Omental fat pad (tissue), 4 donors: ENCODE data around the gene C10orf88. TPM values are rescaled to one million over a fixed set of nuclear protein-coding genes. Genes with fewer than 3 reads are reported as not detected.

Source experiments
- ATAC-seq: fragments of 150-250 bp; one replicate; pipeline ENCODE4 v1.9.1; 2016; ENCODE audit warnings: mild to moderate bottlenecking, moderate library complexity; ENCODE audit not compliant: low FRiP score
- DNase-seq: peaks from one replicate; pipeline ENCODE4 v3.0.0-alpha.2; 2019; ENCODE audit warnings: low spot score
- total RNA-seq, 4 donors: library from RNA; depleted of rRNA; stranded (reverse); fragments of >200 nt; gene quantifications; one replicate each; pipeline ENCODE4 v1.1.0, GENCODE V29; 2016
- TF ChIP-seq, protein P1 (sequence below), 3 donors: fragments of 450-650 bp; IDR thresholded peaks; one replicate each; pipeline ENCODE4 v1.5.1; 2016 to 2017; ENCODE audit warnings: antibody characterized with exemption in 3 of 3, mild to moderate bottlenecking in 3 of 3, moderate library complexity in 2 of 3

The C10orf88 gene
- total RNA-seq, 4 donors from 2014 or later: 3.8 to 16.7 (median 5.2) TPM

DNA sequence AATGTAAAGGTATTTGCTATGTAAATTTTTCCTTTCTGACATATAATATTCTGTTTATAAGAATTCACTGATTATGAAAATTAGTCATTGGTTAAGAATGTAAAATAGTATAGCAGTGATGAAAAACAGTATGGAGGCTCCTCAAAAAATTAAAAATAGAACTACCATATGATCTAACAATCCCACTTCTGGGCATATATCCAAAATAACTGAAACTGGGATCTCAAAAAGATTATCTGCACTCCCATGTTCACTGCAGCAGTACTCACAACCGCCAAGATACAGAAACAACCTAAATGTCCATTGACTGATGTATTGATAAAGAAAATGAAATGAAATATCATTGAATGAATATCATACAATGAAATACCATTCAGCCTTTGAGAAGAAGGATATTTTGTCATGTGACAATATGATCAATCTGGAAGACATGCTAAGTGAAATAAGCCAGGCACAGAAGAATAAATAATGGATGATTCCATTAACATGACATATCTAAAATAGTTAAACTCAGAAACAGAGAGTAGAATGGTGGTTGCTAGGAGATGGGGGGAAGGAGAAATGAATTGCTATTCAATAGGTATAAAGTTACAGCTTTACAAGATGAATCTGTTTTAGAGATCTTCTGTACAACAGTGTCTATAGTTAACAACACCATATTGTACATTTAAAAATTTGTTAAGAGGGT lies 14.0 kb downstream of the C10orf88 start:
- DNase-seq: no peak
- ATAC-seq: no peak
- TF ChIP-seq, protein P1, sequence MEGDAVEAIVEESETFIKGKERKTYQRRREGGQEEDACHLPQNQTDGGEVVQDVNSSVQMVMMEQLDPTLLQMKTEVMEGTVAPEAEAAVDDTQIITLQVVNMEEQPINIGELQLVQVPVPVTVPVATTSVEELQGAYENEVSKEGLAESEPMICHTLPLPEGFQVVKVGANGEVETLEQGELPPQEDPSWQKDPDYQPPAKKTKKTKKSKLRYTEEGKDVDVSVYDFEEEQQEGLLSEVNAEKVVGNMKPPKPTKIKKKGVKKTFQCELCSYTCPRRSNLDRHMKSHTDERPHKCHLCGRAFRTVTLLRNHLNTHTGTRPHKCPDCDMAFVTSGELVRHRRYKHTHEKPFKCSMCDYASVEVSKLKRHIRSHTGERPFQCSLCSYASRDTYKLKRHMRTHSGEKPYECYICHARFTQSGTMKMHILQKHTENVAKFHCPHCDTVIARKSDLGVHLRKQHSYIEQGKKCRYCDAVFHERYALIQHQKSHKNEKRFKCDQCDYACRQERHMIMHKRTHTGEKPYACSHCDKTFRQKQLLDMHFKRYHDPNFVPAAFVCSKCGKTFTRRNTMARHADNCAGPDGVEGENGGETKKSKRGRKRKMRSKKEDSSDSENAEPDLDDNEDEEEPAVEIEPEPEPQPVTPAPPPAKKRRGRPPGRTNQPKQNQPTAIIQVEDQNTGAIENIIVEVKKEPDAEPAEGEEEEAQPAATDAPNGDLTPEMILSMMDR (IDR thresholded peaks at IDR 0.05): no peak

DNA sequence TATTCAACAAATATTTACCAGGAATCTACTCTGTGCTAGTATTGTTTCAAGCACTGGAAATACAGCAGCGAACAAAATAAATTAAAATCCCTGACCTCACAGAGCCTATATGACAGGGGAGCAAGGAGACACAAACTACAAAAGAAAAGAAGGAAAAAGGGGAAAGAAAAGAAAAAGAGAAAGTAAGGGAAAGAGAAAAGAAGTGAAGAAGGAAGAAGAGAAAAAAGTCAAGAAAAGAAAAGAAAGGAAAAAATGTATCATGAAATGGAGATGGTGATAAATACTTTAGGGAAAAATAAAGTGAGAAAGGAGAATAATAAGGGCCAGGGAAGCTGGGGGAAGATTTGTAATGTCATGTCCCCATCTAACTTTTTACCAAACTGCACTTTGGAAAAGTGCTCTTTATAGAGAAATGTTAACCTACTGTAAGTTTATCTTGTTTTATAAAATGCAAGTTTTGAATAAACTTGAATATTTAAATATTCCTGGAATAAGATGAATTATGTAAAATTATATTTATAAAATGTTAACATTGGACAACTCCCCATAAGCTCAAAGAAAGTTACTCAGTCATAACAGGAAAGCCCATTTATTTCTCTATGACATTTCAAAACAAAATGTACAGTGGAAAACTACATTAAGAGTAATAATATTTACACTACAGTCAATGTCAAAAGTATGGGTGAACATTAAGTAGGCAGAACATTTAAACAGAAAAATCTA lies 14.7 kb downstream of the C10orf88 start:
- no peak for ATAC-seq
- DNase-seq: no peak
- TF ChIP-seq, protein P1 (IDR thresholded peaks at IDR 0.05): no peak

DNA sequence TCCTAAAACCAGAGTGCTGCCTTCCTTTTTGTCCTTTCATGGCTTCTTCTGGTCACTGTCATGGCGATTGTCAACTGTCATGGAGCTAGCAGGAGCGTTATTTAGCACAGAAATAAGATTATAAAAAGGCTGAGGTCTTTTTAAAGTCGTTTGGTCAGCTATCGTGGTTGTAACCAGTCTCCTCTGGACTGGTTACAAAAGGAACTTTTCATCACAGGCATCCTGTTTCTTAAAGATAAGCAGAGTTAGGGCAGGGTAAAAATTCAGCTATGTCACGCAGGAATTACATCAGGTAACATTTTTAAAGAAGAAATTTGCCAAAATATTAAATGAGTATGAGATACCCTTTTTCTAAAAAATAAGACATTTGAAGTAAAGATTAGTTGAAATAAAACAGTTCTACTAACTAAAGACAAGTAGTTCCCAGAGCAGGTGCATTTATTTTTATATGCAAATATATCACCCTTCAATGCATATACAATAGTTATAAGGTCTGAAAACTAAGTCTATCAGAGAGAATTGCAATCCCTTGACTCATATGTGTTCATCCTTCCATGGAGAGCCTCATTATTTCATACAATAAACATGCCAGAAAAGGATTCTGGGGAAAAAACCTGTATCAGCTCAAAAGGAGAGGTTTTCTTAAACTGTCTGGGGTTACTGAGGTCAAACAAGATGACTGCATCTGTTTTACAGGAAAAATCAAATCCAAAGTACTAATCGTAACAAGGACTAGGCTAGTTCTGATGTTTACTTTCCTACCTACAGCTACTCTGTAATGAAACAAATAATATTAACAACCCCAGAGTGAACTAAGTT lies 22.7 kb downstream of the C10orf88 start:
- ATAC-seq: no peak
- TF ChIP-seq, protein P1 (IDR thresholded peaks at IDR 0.05): no peak
- DNase-seq: no peak

DNA sequence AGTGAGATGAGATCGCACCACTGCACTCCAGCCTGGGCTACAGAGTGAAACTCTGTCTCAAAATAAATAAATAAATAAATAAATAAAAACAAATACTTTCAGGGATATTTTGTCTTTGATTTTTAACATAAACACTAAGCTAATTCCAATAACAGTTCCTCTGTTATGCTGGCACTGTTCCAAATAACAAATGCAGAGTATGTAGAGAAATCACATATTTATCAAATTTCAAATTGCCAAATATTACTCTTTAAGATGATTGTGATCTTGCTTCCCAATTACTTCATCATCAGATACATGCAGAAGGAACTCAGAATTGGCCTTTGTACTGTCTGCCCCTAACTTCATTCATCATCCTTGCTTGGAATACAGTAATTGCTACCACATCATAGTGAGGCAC lies 23.9 kb downstream of the C10orf88 start:
- TF ChIP-seq, protein P1 (IDR thresholded peaks at IDR 0.05): no peak
- DNase-seq (no peak), ATAC-seq (no peak)

DNA sequence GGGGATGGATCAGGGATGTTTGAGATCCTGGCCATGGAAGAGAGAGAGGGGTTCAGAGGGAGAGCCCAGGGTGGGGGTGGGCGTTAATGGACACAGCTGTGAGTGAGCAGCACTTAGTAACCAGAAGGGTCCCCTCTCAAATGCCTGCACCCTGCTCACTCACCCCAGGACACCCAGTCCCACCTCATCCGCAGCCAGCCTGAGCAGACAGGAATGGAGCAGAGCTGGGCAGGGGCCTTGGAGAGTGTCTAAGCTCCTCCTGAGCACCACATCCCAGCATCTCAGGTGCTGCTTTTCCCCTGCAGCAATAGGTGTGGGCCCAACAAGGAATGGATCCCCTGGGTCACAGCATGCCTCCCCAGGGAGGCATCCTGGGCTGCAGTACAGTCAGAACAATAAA lies 38.3 kb downstream of the C10orf88 start:
- TF ChIP-seq, protein P1 (IDR thresholded peaks at IDR 0.05): no peak
- DNase-seq (no peak), ATAC-seq (no peak)

DNA sequence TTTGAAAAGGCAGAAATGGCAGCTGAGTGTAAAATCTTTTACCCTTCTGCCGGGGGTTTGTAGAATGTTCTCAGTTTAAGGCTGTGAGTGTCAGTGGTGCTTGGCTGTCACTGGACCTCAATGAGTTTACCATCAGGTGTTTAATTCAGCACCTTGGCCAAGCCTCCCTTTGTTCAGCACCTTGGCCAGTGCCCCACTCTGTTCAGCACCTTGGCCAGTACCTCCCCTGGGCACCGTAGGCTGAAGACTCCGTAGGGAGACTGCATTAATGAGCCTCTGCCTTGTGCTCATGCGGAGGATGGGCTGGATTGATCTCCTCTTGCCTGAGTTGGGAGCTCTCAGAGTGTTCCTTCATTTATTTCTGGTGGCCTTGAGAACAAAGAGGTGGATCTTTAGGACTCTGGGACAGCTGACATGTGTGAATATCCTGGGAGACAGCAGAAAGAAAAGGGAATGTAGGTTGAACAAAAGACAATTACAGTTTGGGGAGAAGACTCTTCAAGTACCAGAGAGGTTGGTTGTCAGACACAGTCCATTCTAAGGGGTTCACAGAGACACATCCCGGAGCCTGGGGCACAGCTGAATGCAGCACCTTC lies 42.0 kb downstream of the C10orf88 start:
- no peak for ATAC-seq
- TF ChIP-seq, protein P1 (IDR thresholded peaks at IDR 0.05): no peak
- no peak for DNase-seq
